ENCODE measurements around the gene CDH8.

The CDH8 gene

DNA sequence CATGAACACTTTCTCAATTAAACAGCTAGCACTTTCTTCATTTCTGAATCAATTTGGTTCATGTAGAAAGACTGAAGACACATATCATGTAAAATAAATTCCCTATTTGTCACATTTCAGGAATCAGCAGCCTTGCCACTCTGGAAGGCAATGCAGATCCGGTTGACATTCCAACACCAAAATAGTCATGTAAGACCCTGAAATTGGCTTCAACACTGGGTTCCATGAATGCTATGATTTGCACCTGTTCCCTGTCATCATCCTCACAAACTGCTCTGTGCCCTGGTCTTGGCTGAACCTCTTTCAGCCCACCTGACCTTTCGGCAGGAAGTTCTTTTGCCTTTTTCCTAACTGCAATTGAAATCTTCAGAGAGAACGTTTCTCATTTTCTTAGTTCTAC, 156.9 kb downstream of the CDH8 start:
- Histone ChIP-seq H3K36me3 (ENCODE audit: control insufficient read depth in 5 of 5, insufficient read depth in 5 of 5, low read length in 5 of 5) (no peaks in the 10 kb centered on the region), H3K4me3 (ENCODE audit: low read depth in 1 of 5, low read length in 5 of 5) (no peak overlapping the region), H3K9ac (ENCODE audit: low read length in 5 of 5) (no peak overlapping the region)

DNA sequence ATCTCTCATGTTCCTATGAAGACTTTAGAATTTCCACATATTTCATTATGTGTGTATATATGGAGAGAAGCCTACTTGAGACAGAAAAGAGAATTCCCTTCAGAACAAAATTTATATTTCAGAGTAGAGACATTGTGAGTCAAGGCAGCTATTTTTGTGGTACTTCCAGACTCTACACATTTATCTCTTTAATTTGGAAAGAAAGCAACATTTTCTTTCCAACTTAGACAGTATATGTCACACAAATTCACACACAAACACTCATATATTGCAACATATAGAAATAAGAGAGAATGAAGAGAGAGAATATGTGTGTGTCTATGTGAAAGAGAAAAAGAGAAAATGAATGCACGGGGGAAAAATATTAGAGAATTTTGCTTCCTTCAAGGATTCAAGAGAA, 158.8 kb downstream of the CDH8 start:
- H3K9ac ChIP-seq (ENCODE audit: low read length in 5 of 5): no peak overlapping the region
- H3K4me3 ChIP-seq (ENCODE audit: low read depth in 1 of 5, low read length in 5 of 5): no peak overlapping the region
- no peak overlapping the region for H3K27ac ChIP-seq (ENCODE audit: low read depth, low read length)
- no peaks in the 10 kb centered on the region for H3K27me3 ChIP-seq (ENCODE audit: control insufficient read depth in 5 of 5, insufficient read depth in 4 of 5, low read length in 5 of 5)
- no peaks in the 10 kb centered on the region for H3K4me1 ChIP-seq (ENCODE audit: control insufficient read depth in 5 of 5, insufficient read depth in 5 of 5, low read length in 5 of 5)
- no peaks in the 10 kb centered on the region for H3K9me3 ChIP-seq (ENCODE audit: control insufficient read depth in 5 of 5, low read length in 5 of 5)
- no peaks in the 10 kb centered on the region for H3K36me3 ChIP-seq (ENCODE audit: control insufficient read depth in 5 of 5, insufficient read depth in 5 of 5, low read length in 5 of 5)

More for the DNA sequence above, 156.9 kb downstream of the CDH8 start:
- Histone ChIP-seq H3K27ac (ENCODE audit: low read depth, low read length) (no peak overlapping the region), H3K27me3 (ENCODE audit: control insufficient read depth in 5 of 5, insufficient read depth in 4 of 5, low read length in 5 of 5) (no peaks in the 10 kb centered on the region), H3K4me1 (ENCODE audit: control insufficient read depth in 5 of 5, insufficient read depth in 5 of 5, low read length in 5 of 5) (no peaks in the 10 kb centered on the region), H3K9me3 (ENCODE audit: control insufficient read depth in 5 of 5, low read length in 5 of 5) (no peaks in the 10 kb centered on the region)

DNA sequence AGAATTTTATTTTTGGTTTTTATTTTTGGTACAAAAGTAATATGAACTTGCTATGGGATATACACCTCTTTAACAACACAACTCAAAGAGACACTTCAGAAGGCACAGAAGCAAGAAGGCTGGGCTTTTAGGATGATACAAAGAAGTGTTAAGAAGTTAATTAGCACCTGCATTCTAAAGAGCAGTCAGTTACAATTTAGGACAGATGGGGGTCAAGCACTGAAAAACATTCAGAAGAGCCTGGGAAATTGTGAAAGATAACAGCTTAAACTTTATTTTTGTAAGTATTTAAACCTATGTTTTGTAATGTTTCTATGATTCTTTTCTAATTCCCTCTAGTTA, 163.5 kb downstream of the CDH8 start:
- Histone ChIP-seq H3K27me3 (ENCODE audit: control insufficient read depth in 5 of 5, insufficient read depth in 4 of 5, low read length in 5 of 5) (no peaks in the 10 kb centered on the region), H3K9ac (ENCODE audit: low read length in 5 of 5) (no peak overlapping the region), H3K4me1 (ENCODE audit: control insufficient read depth in 5 of 5, insufficient read depth in 5 of 5, low read length in 5 of 5) (no peaks in the 10 kb centered on the region), H3K4me3 (ENCODE audit: low read depth in 1 of 5, low read length in 5 of 5) (no peak overlapping the region), H3K36me3 (ENCODE audit: control insufficient read depth in 5 of 5, insufficient read depth in 5 of 5, low read length in 5 of 5) (no peaks in the 10 kb centered on the region), H3K27ac (ENCODE audit: low read depth, low read length) (no peak overlapping the region), H3K9me3 (ENCODE audit: control insufficient read depth in 5 of 5, low read length in 5 of 5) (no peaks in the 10 kb centered on the region)

DNA sequence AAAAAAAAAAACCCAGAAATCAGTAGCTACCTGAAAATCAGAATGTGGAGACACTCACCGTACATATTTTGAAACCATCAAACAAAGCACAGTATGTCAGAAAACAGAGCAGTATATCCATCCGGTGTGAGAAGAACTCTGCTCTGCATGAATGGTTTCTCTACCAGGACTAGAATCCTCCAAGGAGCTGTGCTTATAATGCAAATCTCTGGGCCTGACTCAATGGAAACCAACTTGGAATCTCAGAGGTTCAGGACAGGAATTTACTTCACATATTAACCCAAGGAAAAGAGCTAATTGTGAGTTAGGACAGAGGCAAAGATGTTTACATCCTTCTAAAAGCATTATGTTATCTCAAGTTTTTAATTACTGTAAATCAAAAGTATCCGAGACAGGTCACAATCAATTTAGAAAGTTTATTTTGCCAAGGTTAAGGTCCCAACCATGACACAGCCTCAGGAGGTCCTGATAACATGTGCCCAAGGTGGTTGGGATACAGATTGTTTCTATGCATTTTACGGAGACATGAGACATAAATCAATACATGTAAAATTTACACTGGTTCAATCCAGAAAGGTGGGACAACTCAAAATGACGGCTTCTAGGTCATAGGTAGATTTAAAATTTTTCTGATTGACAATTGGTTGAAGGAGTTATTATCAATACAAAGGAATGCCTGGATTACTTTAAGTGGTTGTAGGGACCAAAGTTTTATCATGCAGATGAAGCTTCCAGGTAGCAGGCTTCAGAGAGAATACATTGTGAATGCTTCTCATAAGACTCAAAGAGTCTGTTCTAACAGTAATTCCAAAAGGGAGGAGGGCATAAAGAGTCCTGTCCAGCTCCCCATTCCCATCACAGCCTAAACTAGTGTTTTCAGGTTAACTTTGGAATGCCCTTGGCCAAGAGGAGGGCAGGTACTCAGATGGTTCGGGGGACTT, 164.1 kb downstream of the CDH8 start:
- Histone ChIP-seq H3K36me3 (ENCODE audit: control insufficient read depth in 5 of 5, insufficient read depth in 5 of 5, low read length in 5 of 5) (no peaks in the 10 kb centered on the region), H3K9ac (ENCODE audit: low read length in 5 of 5) (no peak overlapping the region), H3K4me1 (ENCODE audit: control insufficient read depth in 5 of 5, insufficient read depth in 5 of 5, low read length in 5 of 5) (no peaks in the 10 kb centered on the region), H3K4me3 (ENCODE audit: low read depth in 1 of 5, low read length in 5 of 5) (no peak overlapping the region), H3K27ac (ENCODE audit: low read depth, low read length) (no peak overlapping the region), H3K27me3 (ENCODE audit: control insufficient read depth in 5 of 5, insufficient read depth in 4 of 5, low read length in 5 of 5) (no peaks in the 10 kb centered on the region), H3K9me3 (ENCODE audit: control insufficient read depth in 5 of 5, low read length in 5 of 5) (no peaks in the 10 kb centered on the region)

DNA sequence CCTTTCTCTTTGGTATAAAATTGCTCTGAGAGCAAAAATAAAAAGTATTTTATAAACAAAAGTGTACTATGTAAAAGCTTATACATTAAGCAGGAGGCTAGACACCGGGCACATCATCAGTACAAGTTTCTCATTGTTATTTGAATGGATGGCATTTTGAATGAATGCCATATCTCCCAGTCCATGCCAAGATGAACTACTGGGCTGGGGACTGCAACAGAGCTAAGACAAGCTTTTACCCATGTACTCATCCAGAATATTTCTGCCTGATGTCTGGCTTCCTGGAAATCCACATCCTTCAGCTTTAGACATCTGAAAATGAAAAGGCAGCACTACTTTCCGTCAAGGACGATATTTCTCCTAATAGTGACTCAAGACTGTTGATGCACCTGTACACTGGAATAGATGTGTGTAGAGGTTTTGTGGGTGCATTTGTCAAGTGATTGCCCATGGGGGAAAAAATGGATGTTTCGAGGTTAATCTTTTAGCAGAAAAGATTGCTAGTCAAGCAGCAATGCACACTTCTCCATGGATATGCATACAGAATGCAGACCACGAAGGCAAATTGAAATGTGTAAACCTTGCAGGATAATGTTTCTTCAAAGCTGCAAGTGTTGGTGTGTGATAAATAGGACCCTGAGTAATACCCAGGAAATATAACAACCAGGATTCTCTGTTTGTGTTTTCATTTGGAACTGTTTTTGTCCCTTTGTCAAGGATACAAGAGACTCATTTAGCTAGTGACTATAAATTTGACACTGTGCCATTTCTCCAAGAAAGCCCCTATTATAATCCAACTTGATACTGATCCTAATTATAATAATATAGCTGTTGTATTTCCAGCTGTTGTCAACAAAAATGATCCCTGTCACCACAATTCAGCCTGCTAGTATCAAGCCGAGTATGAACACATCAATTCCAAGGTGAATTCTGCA, 173.8 kb downstream of the CDH8 start:
- Histone ChIP-seq H3K36me3 (ENCODE audit: control insufficient read depth in 5 of 5, insufficient read depth in 5 of 5, low read length in 5 of 5) (no peaks in the 10 kb centered on the region), H3K9me3 (ENCODE audit: control insufficient read depth in 5 of 5, low read length in 5 of 5) (no peaks in the 10 kb centered on the region), H3K27me3 (ENCODE audit: control insufficient read depth in 5 of 5, insufficient read depth in 4 of 5, low read length in 5 of 5) (no peaks in the 10 kb centered on the region), H3K4me1 (ENCODE audit: control insufficient read depth in 5 of 5, insufficient read depth in 5 of 5, low read length in 5 of 5) (no peaks in the 10 kb centered on the region), H3K9ac (ENCODE audit: low read length in 5 of 5) (no peak overlapping the region), H3K27ac (ENCODE audit: low read depth, low read length) (no peak overlapping the region), H3K4me3 (ENCODE audit: low read depth in 1 of 5, low read length in 5 of 5) (no peak overlapping the region)

DNA sequence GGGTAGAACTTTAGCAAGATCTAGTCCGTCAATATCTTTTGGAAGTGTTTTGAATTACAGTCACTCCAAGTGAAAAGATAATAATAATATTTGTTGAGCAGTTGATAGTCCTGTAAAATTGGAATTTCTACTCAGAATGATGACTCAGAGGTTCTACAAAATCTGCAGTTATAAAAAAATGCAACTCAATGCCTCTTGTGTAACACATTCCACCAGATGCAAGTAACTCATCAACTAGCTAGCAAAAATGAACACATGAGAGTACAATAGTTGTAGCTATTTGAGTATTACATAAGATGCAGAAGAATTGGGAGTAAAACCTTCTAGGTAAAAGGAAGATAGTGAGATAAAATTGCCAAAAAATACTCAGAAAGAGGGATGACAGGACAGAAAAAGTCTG, 177.2 kb downstream of the CDH8 start:
- Histone ChIP-seq H3K36me3 (ENCODE audit: control insufficient read depth in 5 of 5, insufficient read depth in 5 of 5, low read length in 5 of 5) (no peaks in the 10 kb centered on the region), H3K4me1 (ENCODE audit: control insufficient read depth in 5 of 5, insufficient read depth in 5 of 5, low read length in 5 of 5) (no peaks in the 10 kb centered on the region), H3K9ac (ENCODE audit: low read length in 5 of 5) (no peak overlapping the region), H3K27ac (ENCODE audit: low read depth, low read length) (no peak overlapping the region), H3K9me3 (ENCODE audit: control insufficient read depth in 5 of 5, low read length in 5 of 5) (no peaks in the 10 kb centered on the region), H3K4me3 (ENCODE audit: low read depth in 1 of 5, low read length in 5 of 5) (no peak overlapping the region), H3K27me3 (ENCODE audit: control insufficient read depth in 5 of 5, insufficient read depth in 4 of 5, low read length in 5 of 5) (no peaks in the 10 kb centered on the region)

DNA sequence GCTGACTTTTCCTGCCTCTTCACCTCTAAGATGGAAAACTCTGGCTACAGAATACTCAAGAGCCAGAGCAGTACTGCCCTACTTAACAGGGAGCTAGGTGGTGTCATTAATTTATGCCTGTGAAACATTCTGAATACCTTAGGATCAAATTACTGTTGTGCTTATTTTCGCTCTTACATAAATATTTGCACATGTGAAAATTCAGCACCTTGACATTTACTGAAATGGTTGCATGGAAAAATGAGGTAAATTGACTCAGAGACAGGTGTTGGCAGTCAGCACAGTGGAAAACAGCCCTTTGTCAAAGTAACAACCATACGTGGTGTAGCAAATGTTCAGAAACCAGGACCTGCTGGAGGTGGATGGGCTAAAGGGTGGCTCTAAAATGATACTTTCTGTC, 193.6 kb downstream of the CDH8 start:
- Histone ChIP-seq H3K4me3 (ENCODE audit: low read depth in 1 of 5, low read length in 5 of 5) (no peak overlapping the region), H3K9me3 (ENCODE audit: control insufficient read depth in 5 of 5, low read length in 5 of 5) (no peaks in the 10 kb centered on the region), H3K4me1 (ENCODE audit: control insufficient read depth in 5 of 5, insufficient read depth in 5 of 5, low read length in 5 of 5) (peaks cover 0 to 5% (median 0%) of the 10 kb centered on the region in 5 donors), H3K27me3 (ENCODE audit: control insufficient read depth in 5 of 5, insufficient read depth in 4 of 5, low read length in 5 of 5) (no peaks in the 10 kb centered on the region), H3K36me3 (ENCODE audit: control insufficient read depth in 5 of 5, insufficient read depth in 5 of 5, low read length in 5 of 5) (no peaks in the 10 kb centered on the region), H3K9ac (ENCODE audit: low read length in 5 of 5) (no peak overlapping the region), H3K27ac (ENCODE audit: low read depth, low read length) (no peak overlapping the region)

DNA sequence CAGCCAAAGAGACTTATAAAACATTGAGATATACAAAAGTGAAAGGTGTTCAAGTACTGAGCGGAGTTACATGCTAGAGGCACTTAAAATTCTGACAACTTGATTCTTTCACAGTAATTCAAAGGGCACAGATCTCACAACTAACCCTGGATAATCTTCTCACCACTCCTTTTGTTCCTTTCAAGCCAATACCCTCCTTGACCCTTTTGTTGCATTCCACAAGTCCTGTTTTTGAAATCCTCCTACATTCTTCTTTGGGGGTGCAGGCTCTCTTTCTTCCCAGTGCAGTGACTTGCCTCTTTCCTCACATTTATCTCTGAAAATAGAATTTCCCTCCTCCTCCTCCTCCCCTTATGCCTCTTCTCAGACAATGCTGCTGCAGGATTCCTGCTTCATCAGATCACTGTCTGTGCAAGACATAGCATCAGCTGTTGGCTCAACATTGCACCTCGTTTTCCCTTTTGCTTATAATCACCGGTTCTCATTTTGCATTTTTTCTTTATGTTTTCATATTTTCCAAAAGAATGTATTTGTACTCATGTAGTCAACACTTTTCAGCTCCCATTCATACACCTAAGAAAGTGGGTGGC, 199.3 kb downstream of the CDH8 start:
- Histone ChIP-seq H3K4me1 (ENCODE audit: control insufficient read depth in 5 of 5, insufficient read depth in 5 of 5, low read length in 5 of 5) (peaks cover 0 to 5% (median 0%) of the 10 kb centered on the region in 5 donors), H3K9ac (ENCODE audit: low read length in 5 of 5) (no peak overlapping the region), H3K4me3 (ENCODE audit: low read depth in 1 of 5, low read length in 5 of 5) (no peak overlapping the region), H3K36me3 (ENCODE audit: control insufficient read depth in 5 of 5, insufficient read depth in 5 of 5, low read length in 5 of 5) (no peaks in the 10 kb centered on the region), H3K27me3 (ENCODE audit: control insufficient read depth in 5 of 5, insufficient read depth in 4 of 5, low read length in 5 of 5) (no peaks in the 10 kb centered on the region), H3K27ac (ENCODE audit: low read depth, low read length) (no peak overlapping the region), H3K9me3 (ENCODE audit: control insufficient read depth in 5 of 5, low read length in 5 of 5) (no peaks in the 10 kb centered on the region)

DNA sequence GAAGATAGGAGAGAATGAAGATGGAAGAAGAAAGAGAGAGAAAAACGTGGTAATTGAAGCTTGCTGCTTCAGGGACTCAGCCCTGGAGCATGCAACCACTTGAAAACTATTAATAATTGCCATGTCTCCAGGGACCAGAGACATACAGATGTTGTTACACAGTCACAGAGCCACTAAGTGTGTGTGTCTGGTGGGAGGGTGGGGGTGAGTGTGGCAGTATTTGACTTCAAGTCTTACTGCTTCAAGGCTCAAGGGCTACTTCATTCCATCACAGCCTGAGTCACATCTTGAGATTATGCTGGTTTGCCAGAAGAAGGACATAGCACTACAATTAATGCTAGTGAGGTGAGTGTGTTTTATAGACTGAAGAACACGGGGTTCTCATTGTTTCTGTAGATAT, 202.2 kb downstream of the CDH8 start:
- Histone ChIP-seq H3K9me3 (ENCODE audit: control insufficient read depth in 5 of 5, low read length in 5 of 5) (no peaks in the 10 kb centered on the region), H3K27ac (ENCODE audit: low read depth, low read length) (no peak overlapping the region), H3K27me3 (ENCODE audit: control insufficient read depth in 5 of 5, insufficient read depth in 4 of 5, low read length in 5 of 5) (no peaks in the 10 kb centered on the region), H3K4me3 (ENCODE audit: low read depth in 1 of 5, low read length in 5 of 5) (no peak overlapping the region), H3K4me1 (ENCODE audit: control insufficient read depth in 5 of 5, insufficient read depth in 5 of 5, low read length in 5 of 5) (peaks cover 0 to 5% (median 0%) of the 10 kb centered on the region in 5 donors), H3K36me3 (ENCODE audit: control insufficient read depth in 5 of 5, insufficient read depth in 5 of 5, low read length in 5 of 5) (no peaks in the 10 kb centered on the region), H3K9ac (ENCODE audit: low read length in 5 of 5) (no peak overlapping the region)
